Measurements from ENCODE around the gene FLG2. TPM values are rescaled to one million over a fixed set of nuclear protein-coding genes. Genes with fewer than 3 reads are reported as not detected.

The FLG2 gene
- total RNA-seq, 1 experiment from 2014 or later: not detected

DNA sequence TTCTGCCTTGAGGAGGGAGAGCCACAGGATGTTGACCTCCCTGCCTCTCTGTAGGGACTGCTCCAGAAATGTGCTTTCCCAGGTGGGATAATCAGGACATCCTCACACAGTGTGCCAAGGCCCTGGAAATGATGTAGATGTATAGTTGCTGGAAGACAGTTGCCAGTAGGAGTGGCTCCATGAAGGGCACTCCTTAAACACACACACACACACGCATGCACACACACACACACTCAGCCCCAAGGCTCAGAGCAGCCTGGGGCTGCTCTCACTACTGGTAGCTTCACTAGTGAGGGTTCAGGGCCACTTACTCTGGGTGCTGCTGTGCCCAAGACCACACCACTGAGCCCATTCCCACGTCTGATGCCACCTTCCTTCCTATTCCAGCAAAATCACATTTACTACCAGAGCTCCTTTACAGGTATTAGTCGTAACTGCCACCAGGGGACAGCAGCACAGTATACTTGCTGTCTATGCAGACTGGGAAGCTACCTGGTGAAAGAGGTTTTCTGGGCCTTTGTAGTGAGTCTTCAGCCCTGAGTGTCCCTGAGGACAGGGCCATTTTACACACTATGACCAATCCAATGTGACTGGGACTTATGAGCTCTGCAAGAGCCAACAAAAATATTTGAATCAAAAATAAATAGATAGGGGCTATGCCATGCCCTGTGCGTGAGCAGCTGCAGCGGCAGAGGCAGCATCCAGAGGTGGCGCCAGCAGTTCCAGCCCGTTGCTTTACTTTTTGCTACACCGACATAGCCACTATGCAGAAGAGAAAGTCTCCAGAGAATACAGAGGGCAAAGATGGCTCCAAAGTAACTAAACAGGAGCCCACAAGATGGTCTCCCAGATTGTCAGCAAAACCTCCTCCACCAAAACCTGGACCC lies 39.2 kb upstream of the FLG2 start (continued):
- TF ChIP-seq E2F1 (CRISPR knock-in tag; IDR thresholded peaks at IDR 0.05) (no peak), ATF1 (CRISPR knock-in tag; IDR thresholded peaks at IDR 0.05) (no peak), CBFB (CRISPR knock-in tag; IDR thresholded peaks at IDR 0.05; ENCODE audit: low read depth) (no peak), FOXP1 (CRISPR knock-in tag; IDR thresholded peaks at IDR 0.05; ENCODE audit: borderline replicate concordance) (no peak), JAZF1 (CRISPR knock-in tag; IDR thresholded peaks at IDR 0.05) (no peak), NR2C2 (CRISPR knock-in tag; IDR thresholded peaks at IDR 0.05) (no peak), FOXK1 (CRISPR knock-in tag; IDR thresholded peaks at IDR 0.05) (no peak), SMAD4 (CRISPR knock-in tag; IDR thresholded peaks at IDR 0.05) (no peak)

GRCh38 chr1:152397474-152397873 lies 37.7 kb upstream of the FLG2 start:
- ChIA-PET CTCF (no interaction called here), POLR2A (no interaction called here)
- Mint-ChIP-seq H3K9me3 (peaks cover 74% of the 10 kb centered on the region), H3K27me3 (ENCODE audit: low read depth) (no peaks in the 10 kb centered on the region; the same call in none of the 2 replicates), H3K36me3 (peaks cover 50% of the 10 kb centered on the region), H3K4me1 (no peaks in the 10 kb centered on the region), H3K4me3 (no peak overlapping the region), H3K27ac (no peak overlapping the region)
- no peak for ATAC-seq
- TF ChIP-seq JAZF1 (CRISPR knock-in tag; IDR thresholded peaks at IDR 0.05): no peak
- no peak for TF ChIP-seq JUN (CRISPR knock-in tag; IDR thresholded peaks at IDR 0.05)
- DNase-seq (ENCODE audit: low spot score): no peak

DNA sequence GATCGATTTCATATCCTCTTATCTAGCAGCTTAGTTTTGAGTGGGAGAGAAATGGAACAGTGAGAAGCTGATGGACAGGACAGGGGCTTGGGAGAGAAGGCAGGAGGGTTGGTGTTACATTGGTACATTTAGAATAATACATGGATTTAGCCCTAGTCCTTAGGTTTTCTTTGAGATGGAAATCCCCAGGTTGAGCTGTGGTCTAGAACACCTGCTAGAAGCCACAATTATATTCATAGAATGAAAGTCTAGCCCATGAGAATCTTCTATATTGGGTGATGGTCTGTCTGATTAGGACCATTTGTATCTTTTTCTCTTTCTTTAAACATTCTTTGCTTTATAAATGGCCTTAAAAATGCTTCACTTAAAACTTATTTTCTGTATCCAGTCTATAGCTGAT lies 34.3 kb upstream of the FLG2 start:
- peaks cover 3% of the 10 kb centered on the region for H3K27me3 Mint-ChIP-seq (ENCODE audit: low read depth)

More for the DNA sequence above, 34.3 kb upstream of the FLG2 start:
- H3K27ac Mint-ChIP-seq: no peak overlapping the region
- DNase-seq (ENCODE audit: low spot score) (no peak), ATAC-seq (no peak)
- H3K9me3 Mint-ChIP-seq: peaks cover 92% of the 10 kb centered on the region
- ChIA-PET POLR2A (no interaction called here), CTCF (no interaction called here)
- H3K4me1 Mint-ChIP-seq: no peaks in the 10 kb centered on the region
- H3K4me3 Mint-ChIP-seq: no peak overlapping the region
- H3K36me3 Mint-ChIP-seq: peaks cover 68% of the 10 kb centered on the region
- no peak for TF ChIP-seq NR2C2 (CRISPR knock-in tag; IDR thresholded peaks at IDR 0.05)
- TF ChIP-seq, protein P1, sequence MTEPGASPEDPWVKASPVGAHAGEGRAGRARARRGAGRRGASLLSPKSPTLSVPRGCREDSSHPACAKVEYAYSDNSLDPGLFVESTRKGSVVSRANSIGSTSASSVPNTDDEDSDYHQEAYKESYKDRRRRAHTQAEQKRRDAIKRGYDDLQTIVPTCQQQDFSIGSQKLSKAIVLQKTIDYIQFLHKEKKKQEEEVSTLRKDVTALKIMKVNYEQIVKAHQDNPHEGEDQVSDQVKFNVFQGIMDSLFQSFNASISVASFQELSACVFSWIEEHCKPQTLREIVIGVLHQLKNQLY (CRISPR knock-in tag; IDR thresholded peaks at IDR 0.05): no peak
- TF ChIP-seq, protein P2, sequence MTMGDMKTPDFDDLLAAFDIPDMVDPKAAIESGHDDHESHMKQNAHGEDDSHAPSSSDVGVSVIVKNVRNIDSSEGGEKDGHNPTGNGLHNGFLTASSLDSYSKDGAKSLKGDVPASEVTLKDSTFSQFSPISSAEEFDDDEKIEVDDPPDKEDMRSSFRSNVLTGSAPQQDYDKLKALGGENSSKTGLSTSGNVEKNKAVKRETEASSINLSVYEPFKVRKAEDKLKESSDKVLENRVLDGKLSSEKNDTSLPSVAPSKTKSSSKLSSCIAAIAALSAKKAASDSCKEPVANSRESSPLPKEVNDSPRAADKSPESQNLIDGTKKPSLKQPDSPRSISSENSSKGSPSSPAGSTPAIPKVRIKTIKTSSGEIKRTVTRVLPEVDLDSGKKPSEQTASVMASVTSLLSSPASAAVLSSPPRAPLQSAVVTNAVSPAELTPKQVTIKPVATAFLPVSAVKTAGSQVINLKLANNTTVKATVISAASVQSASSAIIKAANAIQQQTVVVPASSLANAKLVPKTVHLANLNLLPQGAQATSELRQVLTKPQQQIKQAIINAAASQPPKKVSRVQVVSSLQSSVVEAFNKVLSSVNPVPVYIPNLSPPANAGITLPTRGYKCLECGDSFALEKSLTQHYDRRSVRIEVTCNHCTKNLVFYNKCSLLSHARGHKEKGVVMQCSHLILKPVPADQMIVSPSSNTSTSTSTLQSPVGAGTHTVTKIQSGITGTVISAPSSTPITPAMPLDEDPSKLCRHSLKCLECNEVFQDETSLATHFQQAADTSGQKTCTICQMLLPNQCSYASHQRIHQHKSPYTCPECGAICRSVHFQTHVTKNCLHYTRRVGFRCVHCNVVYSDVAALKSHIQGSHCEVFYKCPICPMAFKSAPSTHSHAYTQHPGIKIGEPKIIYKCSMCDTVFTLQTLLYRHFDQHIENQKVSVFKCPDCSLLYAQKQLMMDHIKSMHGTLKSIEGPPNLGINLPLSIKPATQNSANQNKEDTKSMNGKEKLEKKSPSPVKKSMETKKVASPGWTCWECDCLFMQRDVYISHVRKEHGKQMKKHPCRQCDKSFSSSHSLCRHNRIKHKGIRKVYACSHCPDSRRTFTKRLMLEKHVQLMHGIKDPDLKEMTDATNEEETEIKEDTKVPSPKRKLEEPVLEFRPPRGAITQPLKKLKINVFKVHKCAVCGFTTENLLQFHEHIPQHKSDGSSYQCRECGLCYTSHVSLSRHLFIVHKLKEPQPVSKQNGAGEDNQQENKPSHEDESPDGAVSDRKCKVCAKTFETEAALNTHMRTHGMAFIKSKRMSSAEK (CRISPR knock-in tag; IDR thresholded peaks at IDR 0.05; ENCODE audit: borderline replicate concordance): no peak
- TF ChIP-seq KAT7 (CRISPR knock-in tag; IDR thresholded peaks at IDR 0.05; ENCODE audit: borderline replicate concordance): no peak
- TF ChIP-seq, protein P3, sequence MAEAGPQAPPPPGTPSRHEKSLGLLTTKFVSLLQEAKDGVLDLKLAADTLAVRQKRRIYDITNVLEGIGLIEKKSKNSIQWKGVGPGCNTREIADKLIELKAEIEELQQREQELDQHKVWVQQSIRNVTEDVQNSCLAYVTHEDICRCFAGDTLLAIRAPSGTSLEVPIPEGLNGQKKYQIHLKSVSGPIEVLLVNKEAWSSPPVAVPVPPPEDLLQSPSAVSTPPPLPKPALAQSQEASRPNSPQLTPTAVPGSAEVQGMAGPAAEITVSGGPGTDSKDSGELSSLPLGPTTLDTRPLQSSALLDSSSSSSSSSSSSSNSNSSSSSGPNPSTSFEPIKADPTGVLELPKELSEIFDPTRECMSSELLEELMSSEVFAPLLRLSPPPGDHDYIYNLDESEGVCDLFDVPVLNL (CRISPR knock-in tag; IDR thresholded peaks at IDR 0.05; ENCODE audit: borderline replicate concordance, low read depth): no peak
